K562 (cell line): ENCODE data around the gene ANKRD27. TPM values are rescaled to one million over a fixed set of nuclear protein-coding genes. Genes with fewer than 3 reads are reported as not detected.
A peak's percentile ranks its signal among the peaks of the same experiment; 100 is the strongest.

Source experiments
- E2F5 ChIP-seq: sonication (generic); formaldehyde crosslinking; IDR thresholded peaks from 2 replicates; pipeline ENCODE4 v1.8.0; 2022; ENCODE audit warnings: mild to moderate bottlenecking, missing genetic modification reagents
- FOS ChIP-seq: IDR thresholded peaks from 3 replicates; pipeline ENCODE4 v1.6.1; 2011; ENCODE audit not compliant: insufficient read length; ENCODE audit errors: extremely low read depth
- RBBP5 ChIP-seq: fragments of 200-600 bp; sonication (generic); IDR thresholded peaks from 2 replicates; pipeline ENCODE4 v1.6.1; 2012; ENCODE audit warnings: borderline replicate concordance, mild to moderate bottlenecking, low read length, control low read depth, inconsistent platforms; ENCODE audit not compliant: insufficient read depth, poor library complexity, severe bottlenecking
- RERE ChIP-seq: sonication (generic); formaldehyde crosslinking; IDR thresholded peaks from 2 replicates; pipeline ENCODE4 v1.8.0; 2023; ENCODE audit warnings: missing genetic modification reagents, mild to moderate bottlenecking, borderline replicate concordance
- SMAD2 ChIP-seq: fragments of 150-350 bp; IDR thresholded peaks from 2 replicates; pipeline ENCODE4 v1.6.1; 2014; ENCODE audit warnings: low read depth, mild to moderate bottlenecking, low read length
- ZNF274 ChIP-seq: IDR thresholded peaks from 2 replicates; pipeline ENCODE4 v1.6.1; 2011; ENCODE audit warnings: low read depth, mild to moderate bottlenecking, low read length, moderate library complexity, borderline replicate concordance
- ZNF324 ChIP-seq: fragments of 250-450 bp; sonication (Bioruptor Pico); IDR thresholded peaks from 2 replicates; pipeline ENCODE4 v1.4.0; 2020; ENCODE audit warnings: mild to moderate bottlenecking
- polyA plus RNA-seq, 8 experiments: library from polyadenylated mRNA; depleted of rRNA in 4 of 8; stranded (reverse) in 5 of 8; unstranded in 3 of 8; fragments of >200 nt; fragmentation: Nextera tagmentation in 2 of 8; fragmentation: Illumina TruSeq in 1 of 8; extraction: Ambion mirVana in 2 of 8; extraction: Trizol in 1 of 8; gene quantifications; 2 replicates each; pipeline versions ENCODE4 v1.2.1 to v1.2.3, GENCODE V29; 2011 to 2014; ENCODE audit warnings: inconsistent platforms in 1 of 8, missing spikeins in 1 of 8
- total RNA-seq, 7 experiments: library from RNA; depleted of rRNA in 6 of 7; stranded (reverse); fragments of >200 nt in 6 of 7; fragmentation: Illumina TruSeq in 2 of 7; extraction: Trizol in 2 of 7; gene quantifications; 2 replicates each; pipeline versions ENCODE4 v1.2.1 to v1.2.3, GENCODE V29; 2011 to 2021; ENCODE audit warnings: low replicate concordance in 1 of 7
- TF ChIP-seq, protein P1 (sequence below): sonication (generic); formaldehyde crosslinking; IDR thresholded peaks from 2 replicates; pipeline ENCODE4 v1.8.1; 2023; ENCODE audit warnings: mild to moderate bottlenecking, missing genetic modification reagents
- TF ChIP-seq, protein P2 (sequence below), 2 experiments: fragments of 450-650 bp in 1 of 2; sonication (generic) in 1 of 2; formaldehyde crosslinking; conservative IDR thresholded peaks; 2 replicates each; pipeline versions ENCODE4 v1.4.0 to v1.8.1; 2020 to 2022; ENCODE audit warnings: mild to moderate bottlenecking in 1 of 2, missing genetic modification reagents in 1 of 2

Gene ANKRD27
- total and polyA plus RNA-seq, 9 of the 15 experiments (the other 6 are each of a cell fraction or from before 2014, with no cell fraction given), result 5.3 to 71.3 (median 54.2) TPM

- TF ChIP-seq RBBP5, result peak; percentile 92
- TF ChIP-seq ZNF324 (CRISPR knock-in tag), result no peak
- no peak for TF ChIP-seq SMAD2
- TF ChIP-seq, protein P1, sequence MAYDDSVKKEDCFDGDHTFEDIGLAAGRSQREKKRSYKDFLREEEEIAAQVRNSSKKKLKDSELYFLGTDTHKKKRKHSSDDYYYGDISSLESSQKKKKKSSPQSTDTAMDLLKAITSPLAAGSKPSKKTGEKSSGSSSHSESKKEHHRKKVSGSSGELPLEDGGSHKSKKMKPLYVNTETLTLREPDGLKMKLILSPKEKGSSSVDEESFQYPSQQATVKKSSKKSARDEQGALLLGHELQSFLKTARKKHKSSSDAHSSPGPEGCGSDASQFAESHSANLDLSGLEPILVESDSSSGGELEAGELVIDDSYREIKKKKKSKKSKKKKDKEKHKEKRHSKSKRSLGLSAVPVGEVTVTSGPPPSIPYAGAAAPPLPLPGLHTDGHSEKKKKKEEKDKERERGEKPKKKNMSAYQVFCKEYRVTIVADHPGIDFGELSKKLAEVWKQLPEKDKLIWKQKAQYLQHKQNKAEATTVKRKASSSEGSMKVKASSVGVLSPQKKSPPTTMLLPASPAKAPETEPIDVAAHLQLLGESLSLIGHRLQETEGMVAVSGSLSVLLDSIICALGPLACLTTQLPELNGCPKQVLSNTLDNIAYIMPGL (CRISPR knock-in tag), result 0 out of 2 replicates have a peak, but pooled peaks have one; percentile 70
- TF ChIP-seq, protein P2, sequence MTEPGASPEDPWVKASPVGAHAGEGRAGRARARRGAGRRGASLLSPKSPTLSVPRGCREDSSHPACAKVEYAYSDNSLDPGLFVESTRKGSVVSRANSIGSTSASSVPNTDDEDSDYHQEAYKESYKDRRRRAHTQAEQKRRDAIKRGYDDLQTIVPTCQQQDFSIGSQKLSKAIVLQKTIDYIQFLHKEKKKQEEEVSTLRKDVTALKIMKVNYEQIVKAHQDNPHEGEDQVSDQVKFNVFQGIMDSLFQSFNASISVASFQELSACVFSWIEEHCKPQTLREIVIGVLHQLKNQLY (CRISPR knock-in tag; conservative IDR thresholded peaks at IDR 0.05), result no peak
- no peak for TF ChIP-seq E2F5 (CRISPR knock-in tag)
- TF ChIP-seq FOS, result no peak
- no peak for TF ChIP-seq RERE (CRISPR knock-in tag)
- no peak for TF ChIP-seq ZNF274
Measured at GRCh38 chr19:32580901-32581704, 93.9 kb downstream of the ANKRD27 start, which contains the start of gene PDCD5 (continued).
